Activated CD8-positive, alpha-beta memory T cell treated with anti-CD3 and anti-CD28 coated beads for 4 hours (primary cell): Measurements from ENCODE around the gene OR8G1.
"Not testable (repeated sequence)": the region's sequence is repeated elsewhere in the genome, so short reads cannot be mapped to it uniquely, and the experiment has no call there.

ENCODE experiments used
- DNase-seq, 2 donors: peaks; one replicate each; pipeline ENCODE4 v3.0.0-alpha.2; 2020; ENCODE audit warnings: low read depth in 2 of 2

The OR8G1 gene

DNA sequence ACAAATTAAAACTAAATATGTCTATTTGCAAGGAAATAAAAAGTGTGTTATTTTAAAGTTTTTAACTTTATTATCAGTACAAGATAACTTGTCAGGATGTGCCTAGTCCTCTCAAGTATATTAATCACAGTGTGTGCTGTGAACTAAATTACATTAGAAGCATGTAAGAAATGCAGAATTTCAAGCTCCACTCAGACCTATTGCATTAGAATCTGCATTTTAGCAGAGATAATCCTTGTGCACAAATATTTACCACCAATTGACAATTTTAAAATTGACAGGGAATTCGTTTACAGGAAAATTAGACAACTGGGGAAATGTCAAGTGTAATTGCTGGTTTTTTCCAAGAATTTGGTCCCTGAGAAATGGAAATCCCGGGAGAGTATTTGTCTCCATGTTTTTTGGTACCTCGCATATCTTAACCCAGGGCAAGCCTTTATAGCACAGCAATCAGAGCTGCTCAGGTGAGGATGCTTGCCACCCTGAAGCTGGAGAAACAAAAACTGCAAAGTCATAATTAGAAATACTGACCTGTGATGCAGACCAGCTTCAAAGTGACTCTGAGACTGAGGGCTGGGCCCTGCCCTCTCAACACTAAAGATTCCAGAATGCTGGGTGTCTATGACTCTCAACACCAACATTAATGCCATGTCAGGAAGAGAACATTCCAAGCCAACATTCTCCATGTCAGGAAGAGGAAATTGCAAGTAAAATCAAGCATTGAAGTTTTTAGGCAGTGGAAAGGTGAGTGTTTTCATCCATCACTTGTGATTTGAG, at the start of gene OR8G1:
Gene OR8G1, plus strand, starts transcription at position 475 of the 777 bp plus-strand sequence. CDS start 8,581 bp downstream, outside the sequence.
- no peak for DNase-seq

GRCh38 chr11:124193221-124194010, 47.5 kb upstream of the OR8G1 start:
- no peak for DNase-seq

GRCh38 chr11:124194293-124195188, 46.4 kb upstream of the OR8G1 start:
- no peak for DNase-seq

GRCh38 chr11:124195189-124195734, 45.6 kb upstream of the OR8G1 start:
- peak in 1 of 2 donors; percentile 2 for DNase-seq

- no peak for DNase-seq
Measured at GRCh38 chr11:124197999-124198398, 42.9 kb upstream of the OR8G1 start.

- no peak for DNase-seq
Measured at GRCh38 chr11:124198897-124199296, 42.0 kb upstream of the OR8G1 start.

DNA sequence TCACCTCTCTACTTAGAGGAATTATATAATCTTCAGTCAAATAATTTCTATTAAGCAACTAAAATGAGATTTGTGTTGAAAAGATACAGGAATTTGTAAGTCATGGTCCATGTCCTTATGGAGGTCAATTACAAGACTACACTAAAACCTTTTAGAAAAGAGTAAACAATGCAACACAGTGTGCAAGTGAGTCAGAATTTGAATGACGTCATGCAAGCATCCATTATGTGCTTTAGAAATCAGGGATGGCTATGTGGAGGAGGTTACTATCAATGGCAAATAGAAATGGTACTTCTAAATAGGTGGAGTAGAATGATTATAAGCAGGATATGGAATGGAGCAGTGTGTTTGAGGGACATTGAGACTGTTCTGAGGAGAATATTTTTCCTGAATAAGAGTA, 41.2 kb upstream of the OR8G1 start:
- no peak for DNase-seq

GRCh38 chr11:124200671-124201070, 40.2 kb upstream of the OR8G1 start:
- DNase-seq = no peak

- no peak for DNase-seq
Measured at GRCh38 chr11:124202951-124203350, 37.9 kb upstream of the OR8G1 start.

DNA sequence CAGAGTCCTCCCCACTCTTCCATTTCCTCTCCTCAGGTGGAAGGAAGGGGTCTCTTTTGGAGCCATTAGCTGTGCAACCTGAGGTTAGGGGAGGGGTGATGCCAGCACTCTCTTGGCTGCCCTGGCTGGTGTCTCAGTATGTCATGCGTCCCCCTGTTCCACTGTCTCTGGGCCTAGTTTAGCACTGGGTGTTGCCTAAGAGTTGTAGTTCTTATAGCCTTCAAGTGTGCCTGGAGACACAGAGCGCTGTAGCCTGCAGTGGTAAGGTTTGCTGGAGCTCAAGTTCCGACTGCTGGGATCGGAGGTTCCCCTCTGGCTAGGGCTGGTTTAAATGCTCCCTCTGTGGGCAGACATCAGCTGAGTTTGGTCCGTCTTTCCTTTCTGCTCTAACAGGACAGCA, 36.9 kb upstream of the OR8G1 start:
- no peak for DNase-seq

DNA sequence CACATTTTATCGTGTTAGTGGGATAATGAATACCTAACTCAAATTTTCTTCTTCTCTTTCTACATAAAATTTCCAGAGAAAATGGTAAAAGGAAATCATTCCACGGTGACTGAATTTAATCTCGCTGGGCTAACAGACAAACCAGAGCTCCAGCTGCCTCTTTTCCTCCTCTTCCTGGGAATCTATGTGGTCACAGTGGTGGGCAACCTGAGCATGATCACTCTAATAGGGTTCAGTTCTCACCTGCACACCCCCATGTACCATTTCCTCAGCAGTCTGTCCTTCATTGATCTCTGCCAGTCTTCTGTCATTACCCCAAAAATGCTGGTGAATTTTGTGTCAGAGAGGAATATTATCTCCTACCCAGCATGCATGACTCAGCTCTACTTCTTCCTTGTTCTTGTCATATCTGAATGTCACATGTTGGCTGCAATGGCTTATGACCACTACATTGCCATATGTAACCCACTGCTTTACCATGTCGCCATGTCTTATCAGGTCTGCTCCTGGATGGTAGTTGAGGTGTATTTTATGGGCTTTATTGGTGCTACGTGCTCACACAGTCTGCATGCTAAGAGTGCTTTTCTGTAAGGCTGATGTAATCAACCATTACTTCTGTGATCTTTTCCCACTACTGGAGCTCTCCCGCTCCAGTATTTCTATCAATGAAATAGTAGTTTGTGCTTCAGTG, 33.6 kb upstream of the OR8G1 start:
- DNase-seq = no peak

- DNase-seq = no peak
Measured at GRCh38 chr11:124209824-124210357, 31.0 kb upstream of the OR8G1 start.

DNA sequence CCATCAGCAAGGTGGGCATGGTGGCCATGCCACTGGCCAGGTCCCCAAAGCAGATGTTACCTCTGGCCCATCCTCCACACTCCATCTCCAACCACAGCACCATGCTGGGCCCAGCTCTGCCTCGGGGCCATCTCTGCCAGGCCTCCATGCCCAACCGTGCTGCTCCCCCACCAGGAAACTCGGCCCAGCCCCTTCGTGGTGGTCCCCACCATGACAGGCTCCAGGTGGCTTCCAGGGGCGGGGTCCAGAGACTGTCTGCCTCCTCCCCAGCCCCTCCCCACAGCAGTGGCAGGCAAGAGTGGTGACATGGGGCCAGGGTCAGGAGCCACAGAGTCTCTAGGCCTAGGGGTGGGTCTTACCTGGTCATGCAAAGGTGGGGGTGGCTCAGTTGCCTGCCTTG, 30.5 kb upstream of the OR8G1 start:
- no peak for DNase-seq

- DNase-seq = no peak
Measured at GRCh38 chr11:124211321-124211720, 29.6 kb upstream of the OR8G1 start.

DNA sequence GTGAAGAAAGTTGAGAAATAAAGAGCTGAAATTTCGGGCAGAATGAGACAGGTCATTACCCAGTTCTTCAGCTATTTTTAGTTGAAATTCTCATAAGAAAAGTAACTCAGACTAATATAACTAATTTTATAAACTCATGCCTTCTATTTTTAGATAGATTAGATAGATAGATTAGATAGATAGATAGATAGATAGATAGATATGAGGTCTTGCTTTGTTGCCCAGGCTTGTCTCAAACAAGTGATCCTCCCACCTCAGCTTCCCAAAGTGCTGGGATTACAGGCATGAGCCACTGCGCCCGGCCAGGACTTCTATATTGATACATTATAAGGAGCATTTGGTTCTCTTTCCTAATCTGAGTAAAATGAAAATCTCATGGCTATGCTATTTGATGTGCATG, 26.9 kb upstream of the OR8G1 start:
- DNase-seq = no peak

- DNase-seq = no peak
Measured at GRCh38 chr11:124219126-124219525, 21.8 kb upstream of the OR8G1 start.

- no peak for DNase-seq
Measured at GRCh38 chr11:124222407-124222806, 18.5 kb upstream of the OR8G1 start.

DNA sequence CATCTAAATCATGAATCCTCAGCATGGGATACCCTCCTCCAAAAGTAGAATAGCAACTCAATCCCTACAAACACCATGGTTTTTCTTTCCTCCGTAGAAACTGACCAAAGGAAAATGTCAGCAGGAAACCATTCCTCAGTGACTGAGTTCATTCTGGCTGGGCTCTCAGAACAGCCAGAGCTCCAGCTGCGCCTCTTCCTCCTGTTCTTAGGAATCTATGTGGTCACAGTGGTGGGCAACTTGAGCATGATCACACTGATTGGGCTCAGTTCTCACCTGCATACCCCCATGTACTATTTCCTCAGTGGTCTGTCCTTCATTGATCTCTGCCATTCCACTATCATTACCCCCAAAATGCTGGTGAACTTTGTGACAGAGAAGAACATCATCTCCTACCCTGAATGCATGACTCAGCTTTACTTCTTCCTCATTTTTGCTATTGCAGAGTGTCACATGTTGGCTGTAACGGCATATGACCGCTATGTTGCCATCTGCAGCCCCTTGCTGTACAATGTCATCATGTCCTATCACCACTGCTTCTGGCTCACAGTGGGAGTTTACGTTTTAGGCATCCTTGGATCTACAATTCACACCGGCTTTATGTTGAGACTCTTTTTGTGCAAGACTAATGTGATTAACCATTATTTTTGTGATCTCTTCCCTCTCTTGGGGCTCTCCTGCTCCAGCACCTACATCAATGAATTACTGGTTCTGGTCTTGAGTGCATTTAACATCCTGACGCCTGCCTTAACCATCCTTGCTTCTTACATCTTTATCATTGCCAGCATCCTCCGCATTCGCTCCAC, 16.1 kb upstream of the OR8G1 start:
- not testable (repeated sequence) for DNase-seq

DNA sequence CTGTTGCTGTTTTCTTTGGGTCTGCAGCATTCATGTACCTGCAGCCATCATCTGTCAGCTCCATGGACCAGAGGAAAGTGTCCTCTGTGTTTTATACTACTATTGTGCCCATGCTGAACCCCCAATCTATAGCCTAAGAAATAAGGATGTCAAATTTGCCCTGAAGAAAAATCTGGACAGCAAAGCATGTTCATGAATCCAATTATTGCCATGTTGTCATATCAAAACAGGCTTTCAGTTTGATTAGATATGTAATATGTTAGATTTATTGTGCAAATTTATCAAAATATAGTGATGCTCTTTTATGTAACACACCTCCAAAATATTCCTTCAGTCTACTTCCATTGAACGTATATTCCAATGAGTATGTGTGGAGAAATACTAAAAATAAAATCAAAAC, 15.4 kb upstream of the OR8G1 start:
- DNase-seq = no peak

DNA sequence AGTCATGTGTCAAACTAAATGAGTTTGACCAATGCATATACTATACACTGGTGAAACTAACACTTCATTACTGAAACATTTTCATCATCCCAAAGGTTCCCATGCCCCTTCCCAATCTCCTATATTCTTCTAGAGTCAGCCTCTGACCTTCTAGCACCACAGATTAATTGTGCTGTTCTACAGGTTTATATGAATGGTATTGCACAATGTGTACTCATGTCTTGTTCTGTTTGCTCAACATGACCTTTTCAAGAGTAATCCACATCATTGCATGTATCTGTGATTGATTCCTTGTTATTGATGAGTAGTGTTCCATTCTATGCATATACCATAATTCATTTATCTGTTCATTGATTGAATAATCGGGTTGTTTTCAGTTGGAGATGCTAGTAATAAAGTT, 7.5 kb upstream of the OR8G1 start:
- no peak for DNase-seq
